ENCODE data around the gene TMEM163.

The TMEM163 gene

DNA sequence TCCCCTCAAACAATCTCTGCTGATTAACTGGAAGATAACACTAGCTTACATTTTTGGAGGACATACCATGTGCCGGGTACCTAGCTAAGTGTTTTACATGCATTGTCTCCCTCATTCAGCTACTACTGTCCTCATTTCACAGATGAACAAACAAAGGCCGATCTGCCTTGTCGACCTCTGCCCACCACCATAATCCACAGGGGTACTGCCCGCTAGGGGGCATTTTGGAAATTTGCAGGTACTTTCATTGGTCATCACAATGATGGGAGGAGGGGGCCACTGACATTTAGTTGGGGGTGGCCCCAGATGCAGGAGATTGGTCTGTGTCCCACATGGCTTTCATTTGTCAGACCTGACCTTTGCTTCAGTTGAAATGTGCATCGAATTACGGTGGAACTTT, 3.9 kb upstream of the TMEM163 start:
- no peak for DNase-seq (ENCODE audit: low spot score)

DNA sequence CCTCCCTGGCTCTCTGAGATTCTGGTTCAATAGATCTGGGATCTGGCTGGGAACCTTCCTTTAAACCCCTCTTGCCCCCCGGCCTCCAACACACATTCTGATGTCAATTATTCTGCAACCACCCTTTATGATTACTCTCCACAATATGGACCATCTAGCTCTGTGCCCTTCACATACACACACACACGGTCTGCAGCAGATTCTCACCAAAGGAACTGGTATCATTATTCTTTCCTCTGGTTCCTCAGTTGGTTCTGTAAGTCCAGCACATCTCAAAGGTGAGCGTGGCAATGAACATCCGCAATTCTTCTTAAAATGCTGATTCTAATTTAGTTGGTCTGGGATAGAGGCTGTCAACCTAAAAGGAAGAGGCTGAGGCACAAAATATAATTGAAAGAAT, 2.8 kb upstream of the TMEM163 start:
- DNase-seq (ENCODE audit: low spot score): no peak

DNA sequence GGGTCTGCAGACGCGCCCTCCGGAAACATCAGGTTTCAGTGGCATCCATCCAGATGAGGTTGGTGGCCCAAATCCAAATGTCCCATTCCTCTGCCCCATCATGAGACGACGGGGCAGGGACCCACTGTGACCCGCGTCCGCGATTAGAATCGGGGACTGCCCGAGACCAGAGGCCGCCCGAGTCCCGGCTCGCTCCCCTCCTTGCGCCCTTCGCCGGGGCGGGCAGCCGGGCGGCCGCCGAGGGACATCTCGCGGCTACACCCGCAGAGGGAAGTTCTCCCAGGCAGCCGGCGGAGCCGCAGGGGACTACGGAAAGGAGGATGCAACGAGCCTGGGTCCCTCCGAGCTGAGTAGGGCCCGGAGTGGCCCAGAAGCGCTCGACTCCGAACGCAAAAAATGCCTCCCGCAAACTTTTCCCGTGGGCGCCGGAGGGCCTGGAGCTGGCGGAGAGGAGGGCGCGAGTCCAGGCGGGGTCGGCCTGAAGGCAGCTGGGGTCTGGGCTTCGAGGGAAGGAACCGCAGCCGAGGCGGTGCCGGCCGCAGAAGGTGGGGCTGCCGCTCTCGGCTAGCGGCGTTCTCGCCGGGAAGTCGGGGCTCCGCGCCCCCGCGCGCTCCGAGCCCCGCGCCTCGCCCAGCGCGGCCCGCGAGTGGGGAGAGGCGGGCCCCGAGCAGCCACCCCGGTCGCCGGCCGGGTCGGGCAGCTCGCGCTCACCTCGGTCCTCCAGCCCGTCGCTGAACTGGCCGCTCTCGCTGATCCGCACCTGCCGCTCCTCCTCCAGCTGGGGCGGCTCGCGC, 580 bp downstream of the TMEM163 start:
- no peak for DNase-seq (ENCODE audit: low spot score)

DNA sequence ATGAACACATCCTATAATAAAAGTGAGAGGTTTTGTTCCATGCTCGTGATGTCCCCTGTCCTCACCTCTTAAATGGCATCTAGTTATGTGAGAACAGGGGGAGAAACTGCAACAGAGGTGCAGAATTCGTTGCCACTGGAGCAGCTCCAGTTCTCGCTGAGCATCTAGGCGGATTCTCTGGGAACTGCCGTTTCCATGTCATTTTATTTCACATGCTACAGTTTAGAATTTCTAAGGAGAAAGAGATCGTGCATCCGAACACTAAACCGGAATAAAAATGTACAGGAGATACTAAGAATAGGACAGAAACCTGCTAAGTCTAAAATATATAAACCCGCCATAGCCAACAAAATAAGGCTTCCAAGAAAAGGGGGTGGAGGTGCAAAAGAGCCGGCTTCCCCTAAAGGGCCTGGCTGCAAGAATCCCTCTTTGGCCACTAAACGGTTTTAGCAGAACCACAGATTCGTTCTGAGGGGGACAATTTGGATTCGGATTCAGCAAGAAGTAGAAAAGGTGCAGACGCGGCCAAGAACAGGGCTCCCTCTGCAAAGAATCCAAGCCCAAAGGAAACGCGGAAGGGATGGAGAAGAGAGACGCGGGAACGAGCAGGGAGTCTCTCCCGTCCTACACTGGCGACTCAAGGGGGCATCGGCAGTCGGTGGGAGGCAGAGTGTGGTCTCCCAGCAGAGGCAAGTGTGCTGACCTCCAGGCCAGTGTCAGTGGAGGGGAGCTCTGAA, 1.3 kb downstream of the TMEM163 start:
- no peak for DNase-seq (ENCODE audit: low spot score)

DNA sequence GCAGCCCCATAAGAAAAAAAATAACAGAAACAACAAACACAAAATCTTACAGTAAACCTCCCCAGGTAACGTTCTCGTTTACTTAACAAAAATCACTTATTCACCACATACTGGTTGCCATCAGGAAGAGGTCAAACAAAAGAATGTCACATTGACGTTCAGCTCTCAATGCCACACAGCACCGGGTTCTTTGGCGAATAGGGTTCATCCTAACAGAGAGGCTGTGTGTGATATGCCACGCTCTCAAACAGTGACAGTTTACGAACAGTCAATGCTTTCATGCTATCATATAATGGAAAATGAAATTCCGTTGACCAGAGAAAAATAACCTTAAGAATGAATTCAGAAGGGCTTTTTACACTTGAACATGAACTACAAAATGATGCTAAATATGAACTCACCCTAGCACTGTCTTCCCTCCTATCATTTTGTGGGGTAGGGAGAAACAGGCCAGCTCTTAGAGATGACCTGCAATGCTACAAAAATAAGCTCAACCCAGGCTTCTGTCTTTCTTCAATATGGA, 2.0 kb downstream of the TMEM163 start:
- DNase-seq (ENCODE audit: low spot score): peak; percentile 52

DNA sequence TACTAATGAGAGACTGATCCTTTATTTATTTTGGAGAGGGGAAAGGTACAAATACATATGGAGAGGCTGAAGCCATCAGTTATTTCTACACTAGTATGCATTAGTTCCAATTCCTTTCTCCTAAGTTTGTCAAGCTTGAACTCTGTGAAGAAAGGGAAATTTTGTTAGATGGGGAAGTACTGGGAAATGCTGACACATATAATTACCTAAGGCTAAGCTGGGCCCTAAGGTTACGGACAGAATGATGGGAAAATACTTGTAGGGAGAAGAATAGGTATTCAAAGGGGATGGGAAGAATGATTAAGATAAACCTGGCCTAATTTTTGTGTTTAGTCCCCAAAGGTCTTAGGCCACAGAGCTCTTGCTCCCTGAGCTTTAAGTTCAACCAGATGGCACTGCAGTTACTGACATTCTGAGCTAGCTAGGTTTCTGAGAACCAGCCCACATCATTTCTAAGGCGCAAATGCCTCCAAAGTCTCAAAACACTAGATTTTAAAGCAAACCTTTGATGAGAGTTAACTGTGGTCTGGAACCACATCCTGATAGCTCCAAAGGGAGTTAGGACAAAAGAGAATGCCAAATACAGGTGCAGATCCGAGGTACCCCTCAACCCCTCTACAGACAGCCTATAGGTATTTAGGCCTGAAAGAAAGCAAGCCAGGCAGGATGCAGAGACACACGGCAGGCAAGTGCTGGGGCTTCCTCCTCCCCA, 2.7 kb downstream of the TMEM163 start:
- peak; percentile 69 for DNase-seq (ENCODE audit: low spot score)

DNA sequence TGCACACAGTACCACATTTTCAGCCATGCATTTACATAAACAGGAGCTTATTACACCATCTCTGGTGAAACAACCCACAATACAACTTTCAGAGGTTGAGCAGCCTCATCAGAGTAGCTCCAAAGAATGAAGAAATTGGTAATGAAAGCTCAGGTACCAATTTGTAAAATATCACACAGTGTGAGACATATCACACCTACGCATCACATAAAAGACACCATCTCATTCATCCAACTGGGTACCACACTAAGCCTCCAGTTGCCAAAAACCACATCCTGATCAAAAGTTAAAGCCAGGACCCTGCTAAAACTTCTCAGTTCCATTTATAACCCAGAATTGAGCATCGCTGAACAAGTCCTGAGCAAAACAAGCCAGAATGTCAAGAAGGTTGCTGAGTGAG, 4.6 kb downstream of the TMEM163 start:
- no peak for DNase-seq (ENCODE audit: low spot score)

DNA sequence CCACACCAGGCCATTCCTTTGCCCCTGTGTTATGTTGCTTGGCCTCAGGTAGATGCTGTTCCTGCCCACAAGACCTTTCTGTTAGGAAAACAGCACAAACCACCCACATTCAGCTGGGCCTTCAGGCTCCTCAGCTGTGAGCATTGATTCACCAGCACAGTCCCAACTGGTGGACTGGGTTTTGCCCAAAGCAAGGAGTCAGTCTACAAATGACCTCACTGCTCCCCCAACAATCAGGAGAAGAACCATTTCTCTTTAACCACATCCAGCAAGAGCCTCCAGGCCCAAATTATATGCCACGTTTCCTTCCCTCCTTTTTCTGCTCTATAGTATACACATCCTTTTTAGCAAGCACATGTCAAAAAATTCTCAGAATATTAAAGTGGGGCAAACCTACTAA, 5.2 kb downstream of the TMEM163 start:
- no peak for DNase-seq (ENCODE audit: low spot score)

DNA sequence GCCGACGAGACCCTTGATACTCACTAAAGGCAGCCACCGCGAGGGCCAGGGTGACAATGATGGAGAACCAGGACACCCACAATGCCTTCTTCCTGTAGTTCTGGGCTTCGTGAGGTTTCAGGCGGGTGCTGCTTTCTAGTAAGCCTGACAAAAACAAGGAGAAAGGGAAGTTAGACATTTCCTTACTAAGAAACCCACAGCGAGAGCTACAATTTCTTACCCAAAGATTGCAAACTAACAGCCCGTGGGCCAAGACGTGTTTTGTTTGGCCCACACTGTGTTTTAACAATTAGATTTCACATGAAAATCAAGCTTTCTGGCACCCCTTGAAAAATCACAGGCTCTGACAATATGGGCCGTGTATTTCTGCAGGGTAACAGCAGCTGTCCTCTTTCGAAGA, 5.6 kb downstream of the TMEM163 start:
- DNase-seq (ENCODE audit: low spot score): no peak

DNA sequence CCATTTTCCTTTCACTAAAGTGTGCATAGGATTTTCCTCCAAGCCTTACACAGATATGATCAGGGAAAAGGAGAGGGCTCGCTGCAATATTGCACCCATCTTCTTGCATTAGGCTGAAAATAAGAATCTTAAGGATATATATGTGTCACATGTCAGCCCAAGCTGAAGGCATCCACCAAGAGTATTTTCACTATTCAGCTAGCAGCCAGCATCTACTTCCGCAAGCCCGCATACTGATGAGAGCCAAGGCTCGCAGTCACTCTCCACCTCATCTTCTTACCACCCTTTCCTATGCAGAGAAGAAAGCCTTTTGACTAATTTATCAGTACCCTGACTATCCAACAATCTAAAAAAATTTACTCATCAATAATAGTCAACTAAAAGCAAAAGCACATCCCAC, 6.1 kb downstream of the TMEM163 start:
- DNase-seq (ENCODE audit: low spot score): no peak

DNA sequence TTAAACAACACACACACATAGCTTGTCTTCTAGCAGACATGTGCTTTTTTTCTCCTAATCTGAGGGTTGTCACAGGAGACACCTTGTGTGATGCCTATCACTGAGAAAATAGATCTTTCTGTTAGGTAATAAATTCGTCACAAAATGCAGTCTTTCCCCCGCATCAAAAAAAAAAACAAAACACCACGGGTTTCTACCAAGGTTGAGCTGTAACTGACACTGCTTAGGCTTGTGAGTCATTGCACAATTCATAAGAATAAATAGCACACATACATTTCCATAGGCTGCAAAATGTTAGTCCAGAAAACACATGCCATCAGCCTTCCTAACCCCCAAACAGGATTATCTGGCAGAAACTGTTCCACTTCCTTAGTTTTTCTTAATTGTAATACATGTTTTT, 6.5 kb downstream of the TMEM163 start:
- DNase-seq (ENCODE audit: low spot score): no peak

DNA sequence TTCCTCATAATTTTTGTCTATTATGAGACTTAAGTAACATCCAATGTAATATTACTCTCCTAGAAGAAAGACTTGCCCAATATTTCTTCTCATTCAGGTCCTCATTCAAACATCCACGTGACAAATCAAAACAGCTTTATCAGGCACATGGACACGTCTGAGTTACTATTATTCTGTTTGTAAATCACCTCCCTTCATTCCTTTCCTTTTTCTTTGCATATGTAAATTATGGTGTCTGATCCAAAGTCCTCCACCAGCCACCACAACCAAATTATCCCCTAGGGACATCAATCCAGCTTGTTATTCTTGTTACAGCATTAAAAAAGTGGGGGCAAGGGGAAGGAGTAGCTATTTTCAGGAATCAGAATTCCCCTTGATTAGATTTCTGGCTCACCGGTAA, 7.1 kb downstream of the TMEM163 start:
- no peak for DNase-seq (ENCODE audit: low spot score)

DNA sequence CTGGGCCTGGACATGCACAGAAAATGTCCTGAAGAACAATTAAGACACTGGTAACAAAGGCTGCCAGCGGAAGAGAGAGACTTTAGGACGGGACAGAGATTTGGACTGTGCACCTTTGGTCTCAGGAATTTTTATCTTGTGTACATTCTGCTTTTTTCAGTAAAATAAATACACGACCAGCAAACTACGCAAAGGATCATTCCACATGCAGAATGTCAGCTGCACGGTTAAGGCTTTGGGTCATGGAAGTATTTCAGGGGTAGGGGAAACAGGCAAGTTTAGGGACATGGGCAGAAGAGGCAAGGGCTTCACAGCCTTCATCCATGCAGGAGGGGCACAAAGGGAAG, 11.5 kb downstream of the TMEM163 start:
- no peak for DNase-seq (ENCODE audit: low spot score)

DNA sequence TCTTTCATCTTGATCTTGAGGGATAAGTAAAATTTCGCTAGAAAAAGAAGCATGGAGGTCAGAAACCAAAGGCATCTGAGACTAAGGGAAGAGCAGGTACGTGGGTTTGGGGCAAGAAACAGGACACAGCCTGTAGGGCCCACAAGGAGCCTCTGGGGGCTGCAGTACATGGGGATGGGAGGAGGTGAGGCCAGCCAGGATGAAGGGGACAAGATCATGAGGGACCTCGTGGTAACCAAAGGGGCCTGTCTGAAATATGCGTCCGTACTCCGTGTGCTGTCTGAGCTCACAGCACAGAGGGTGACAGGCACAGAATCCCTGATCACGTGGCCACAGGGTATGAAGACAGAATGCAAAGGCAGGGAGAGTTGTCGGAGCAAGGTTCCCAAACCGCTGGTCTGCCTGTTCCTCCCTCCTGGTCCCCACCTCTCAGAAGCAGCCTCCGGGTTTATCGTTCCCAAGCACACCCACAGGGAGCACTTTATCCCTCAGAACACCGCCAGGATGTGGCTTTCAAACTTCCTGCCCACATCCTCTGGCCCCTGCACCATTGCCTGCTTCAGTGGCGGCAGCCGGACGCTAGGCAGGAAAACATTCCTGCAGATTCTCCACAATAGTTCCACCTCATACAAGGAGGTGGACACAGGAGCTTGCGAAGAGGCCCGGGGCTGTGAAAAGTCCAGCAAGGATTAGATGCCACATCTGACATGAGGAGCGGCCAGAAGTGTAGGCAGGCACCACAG, 12.0 kb downstream of the TMEM163 start:
- peak; percentile 99 for DNase-seq (ENCODE audit: low spot score)

DNA sequence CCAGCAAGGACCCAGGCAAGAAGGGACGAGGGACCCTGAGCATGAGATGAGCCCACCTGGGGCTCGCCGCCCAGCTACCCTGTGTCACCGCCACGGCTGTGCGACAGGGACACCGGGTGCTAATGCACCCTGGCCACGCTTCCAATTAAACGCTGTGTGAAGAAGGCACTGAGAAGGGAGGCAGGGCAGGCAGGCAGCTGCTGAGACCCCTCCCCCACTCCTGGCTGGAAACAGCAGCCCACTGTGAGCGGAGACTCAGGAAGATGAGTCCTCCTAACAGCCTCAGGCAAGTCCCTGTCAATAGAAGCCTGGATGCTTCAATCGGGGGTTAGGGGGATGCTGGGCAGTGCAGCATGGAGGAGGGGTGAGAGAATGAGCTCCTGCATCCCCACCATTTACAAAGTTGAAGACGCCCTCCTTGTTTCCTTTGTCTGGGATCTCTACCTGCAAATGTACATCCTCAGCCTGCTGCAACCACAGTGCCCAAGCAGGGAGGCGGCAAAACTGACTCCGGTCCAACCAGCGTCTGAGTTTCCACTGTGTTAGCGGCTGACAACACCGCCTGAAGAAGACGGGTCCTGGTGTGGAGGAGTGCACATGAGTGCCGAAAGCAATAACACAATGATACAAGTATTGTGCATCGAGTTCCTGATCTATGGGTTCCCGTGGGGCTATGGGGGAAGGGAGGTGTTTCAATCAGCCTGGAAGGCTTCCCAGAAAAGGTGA, 12.8 kb downstream of the TMEM163 start:
- DNase-seq (ENCODE audit: low spot score): peak; percentile 66

DNA sequence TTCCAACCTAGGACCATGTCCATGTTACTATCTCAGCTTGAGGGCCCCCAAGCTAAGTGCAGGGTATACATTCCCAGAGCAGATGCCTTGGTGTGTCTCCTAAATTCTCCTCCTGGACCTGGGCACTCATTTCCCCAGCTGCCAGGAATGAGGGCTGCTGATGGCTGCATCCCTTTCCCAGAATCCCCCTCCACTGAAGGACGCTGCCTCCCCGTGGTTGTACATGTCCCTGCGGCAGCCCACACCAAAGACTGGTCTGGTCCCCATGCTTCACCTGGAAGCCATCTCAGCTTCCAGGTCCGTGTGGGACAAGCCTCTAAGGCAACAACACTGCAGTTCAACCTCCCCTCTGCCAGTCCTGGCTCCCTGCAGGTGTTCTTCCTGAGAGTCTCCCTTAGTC, 14.6 kb downstream of the TMEM163 start:
- no peak for DNase-seq (ENCODE audit: low spot score)

DNA sequence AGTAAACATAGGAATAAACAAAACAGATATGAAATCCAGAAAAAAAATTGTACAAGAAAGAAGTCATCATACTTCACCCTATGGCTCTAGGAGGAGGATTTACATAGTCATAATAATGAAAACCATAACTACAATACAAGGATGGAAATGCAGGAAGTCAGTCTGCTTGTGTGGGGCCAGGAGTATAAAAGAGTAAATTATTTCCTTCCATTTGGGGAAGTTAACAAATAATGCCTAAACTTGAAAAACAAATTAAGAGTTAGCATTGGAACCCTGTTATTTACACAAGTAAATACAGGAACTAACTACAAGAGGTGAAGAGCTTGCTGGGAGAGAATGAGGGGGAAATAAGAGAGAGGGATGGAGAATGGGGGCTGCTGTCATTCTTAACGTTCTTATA, 15.4 kb downstream of the TMEM163 start:
- DNase-seq (ENCODE audit: low spot score): no peak

DNA sequence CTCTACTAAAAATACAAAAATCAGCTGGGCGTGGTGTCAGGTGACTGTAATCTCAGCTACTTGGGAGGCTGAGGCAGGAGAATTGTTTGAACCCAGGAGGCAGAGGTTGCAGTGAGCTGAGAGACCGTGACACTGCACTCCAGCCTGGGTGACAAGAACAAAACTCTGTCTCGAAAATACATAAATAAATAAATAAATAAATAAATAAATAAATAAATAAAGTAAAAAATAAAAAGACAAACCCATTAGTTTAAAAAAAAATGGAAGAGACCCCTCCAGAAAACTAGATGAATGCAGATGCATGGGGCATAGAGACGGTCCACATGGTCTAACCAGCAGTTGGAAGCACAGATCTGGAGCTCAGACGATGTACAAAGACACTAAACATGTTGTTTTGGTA, 18.1 kb downstream of the TMEM163 start:
- no peak for DNase-seq (ENCODE audit: low spot score)

DNA sequence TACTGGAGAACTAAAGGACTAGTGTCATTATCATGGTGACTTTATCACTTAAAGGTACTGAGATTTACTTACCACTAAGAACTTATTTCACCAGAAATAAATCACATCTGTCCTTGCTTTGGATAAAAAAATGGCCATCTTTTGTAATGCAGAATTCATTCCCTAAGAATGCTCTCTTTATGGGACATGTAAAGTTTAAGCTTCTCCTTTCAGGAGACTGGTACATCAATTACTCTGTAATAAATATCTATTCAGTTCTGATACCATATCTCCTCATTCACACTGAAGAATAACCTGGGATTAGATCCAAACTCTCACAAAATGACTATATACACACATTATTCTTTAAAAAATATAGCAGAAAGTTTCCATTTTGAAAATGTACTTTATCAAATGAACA, 24.4 kb downstream of the TMEM163 start:
- no peak for DNase-seq (ENCODE audit: low spot score)

DNA sequence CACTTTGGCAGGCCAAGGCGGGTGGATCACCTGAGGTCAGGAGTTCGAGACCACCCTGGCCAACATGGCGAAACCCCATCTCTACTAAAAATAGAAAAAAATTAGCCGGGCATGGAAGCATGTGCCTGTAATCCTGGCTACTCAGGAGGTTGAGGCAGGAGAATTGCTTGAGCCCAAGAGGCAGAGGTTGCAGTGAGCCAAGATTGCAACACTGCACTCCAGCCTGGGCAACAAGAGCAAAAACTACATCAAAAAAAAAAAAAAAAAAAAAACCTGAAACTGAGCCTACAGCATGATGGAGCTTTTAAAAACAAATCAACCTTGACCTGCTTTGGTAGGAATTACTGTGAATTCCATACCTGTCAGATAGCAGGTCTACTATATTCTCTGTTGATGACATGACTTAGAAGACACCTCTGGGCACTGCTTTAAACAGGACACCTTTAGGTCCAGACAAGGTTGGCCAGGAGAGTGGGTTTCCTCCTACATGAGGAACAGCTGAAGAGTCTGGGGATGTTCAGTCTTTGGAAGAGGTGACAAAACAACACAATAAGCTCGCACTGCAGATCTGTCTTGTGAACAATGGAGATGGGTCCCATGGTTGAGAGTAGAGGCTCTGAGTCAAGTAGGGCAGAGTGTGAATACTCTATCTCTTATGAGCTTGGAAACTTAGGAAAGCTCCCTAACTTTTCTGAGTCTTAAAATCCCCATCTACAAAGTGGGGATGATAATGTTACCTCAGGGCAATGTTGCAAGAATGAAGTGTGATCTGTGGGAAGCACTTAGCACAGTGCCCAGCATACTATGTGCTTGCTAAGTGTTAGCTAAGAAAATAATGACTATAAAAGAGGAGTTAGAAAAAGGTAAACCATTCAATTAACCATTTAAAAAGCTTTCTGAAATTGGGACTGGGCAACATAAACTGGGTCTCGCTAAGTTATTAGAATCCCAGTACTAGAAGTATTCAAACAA, 25.2 kb downstream of the TMEM163 start:
- DNase-seq (ENCODE audit: low spot score): no peak
